Measurements from ENCODE around the gene ARMH3.
"Not testable (repeated sequence)": the region's sequence is repeated elsewhere in the genome, so short reads cannot be mapped to it uniquely, and the experiment has no call there.

- TF ChIP-seq CTCF, POLR2A (IDR thresholded peaks at IDR 0.05): not testable (repeated sequence)
These were observed 909 bp downstream of the ARMH3 start for GRCh38 chr10:102054881-102055646.

Data from testis (tissue), 2 donors.